GM12878 (cell line): Measurements from ENCODE around the gene PDE10A. TPM values are rescaled to one million over a fixed set of nuclear protein-coding genes. Genes with fewer than 3 reads are reported as not detected.

Experiments
- ATAC-seq: fragments of 200-7000 bp; cut with Tn5 transposase; 3 replicates; pipeline ENCODE4 v1.9.1; 2020; ENCODE audit warnings: mild to moderate bottlenecking, moderate library complexity
- BruUV-seq: library from RNA; stranded (reverse); fragments of 400-500 nt; replicated peaks from 2 replicates; lab custom pipeline; 2021; lab: Mats Ljungman, UMichigan
- CTCF ChIA-PET: fragments of 300-600 bp; sonication (Branson Sonifier 250); formaldehyde crosslinking; extraction: SDS; loops from one replicate; lab custom pipeline; 2021; ENCODE audit warnings: inconsistent platforms; lab: Yijun Ruan, JAX
- POLR2A ChIA-PET: fragments of 350-600 bp; formaldehyde crosslinking; extraction: SDS; loops from one replicate; lab custom pipeline; 2021; ENCODE audit warnings: inconsistent platforms; lab: Charles Lee
- RAD21 ChIA-PET: fragments of 300-600 bp; sonication (Branson Sonifier 250); formaldehyde crosslinking; loops from one replicate; lab custom pipeline; 2023; ENCODE audit warnings: antibody characterized with exemption; ENCODE audit not compliant: unreplicated experiment; lab: Charles Lee
- SMC1A ChIA-PET: fragments of 300-600 bp; sonication (Branson Sonifier 250); formaldehyde crosslinking; loops from one replicate; lab custom pipeline; 2023; ENCODE audit not compliant: unreplicated experiment, uncharacterized antibody; lab: Charles Lee
- DNase-seq: peaks from one replicate; pipeline ENCODE4 v3.0.0-alpha.2; 2011; ENCODE audit warnings: low read depth, low spot score
- FAIRE-seq: peaks from 3 replicates; lab custom pipeline; 2011; peaks lifted over from hg19 to GRCh38; lab: Jason Lieb, UNC
- H2AFZ ChIP-seq: 2 replicates; pipeline ENCODE4 v1.6.0; 2011; ENCODE audit warnings: low read depth, low read length, control low read depth; ENCODE audit not compliant: control insufficient read depth
- H3K27ac ChIP-seq: 2 replicates; pipeline ENCODE4 v1.5.1; 2011; ENCODE audit warnings: control low read depth; ENCODE audit not compliant: control insufficient read depth, insufficient read depth
- H3K27me3 ChIP-seq, 2 experiments: replicated peaks in 1 of 2; 2 replicates each; pipeline versions ENCODE4 v1.6.0 to v1.6.1; 2011; ENCODE audit warnings: low read length in 1 of 2; ENCODE audit not compliant: control insufficient read depth in 2 of 2, insufficient read depth in 2 of 2
- H3K36me3 ChIP-seq, 2 experiments: 2 replicates each; pipeline ENCODE4 v1.5.1; 2011; ENCODE audit warnings: low read length in 1 of 2; ENCODE audit not compliant: control insufficient read depth in 2 of 2, insufficient read depth in 2 of 2
- H3K4me1 ChIP-seq: 2 replicates; pipeline ENCODE4 v1.6.1; 2011; ENCODE audit warnings: mild to moderate bottlenecking, low read length, moderate library complexity, mixed read lengths; ENCODE audit not compliant: control insufficient read depth, insufficient read depth
- H3K4me2 ChIP-seq: 2 replicates; pipeline ENCODE4 v1.6.0; 2011; ENCODE audit warnings: control low read depth; ENCODE audit not compliant: control insufficient read depth, insufficient read depth
- H3K4me3 ChIP-seq: fragments of 200-600 bp; sonication (generic); 2 replicates; pipeline ENCODE4 v1.5.1; 2016
- H3K79me2 ChIP-seq: 2 replicates; pipeline ENCODE4 v1.6.0; 2011; ENCODE audit warnings: low read length; ENCODE audit not compliant: control insufficient read depth, insufficient read depth
- H3K9ac ChIP-seq: 2 replicates; pipeline ENCODE4 v1.8.0; 2011; ENCODE audit warnings: low read length, control low read depth, mixed read lengths; ENCODE audit not compliant: control insufficient read depth, insufficient read depth
- H3K9me3 ChIP-seq: replicated peaks from 3 replicates; pipeline ENCODE4 v1.5.1; 2011; ENCODE audit warnings: mild to moderate bottlenecking, low read length; ENCODE audit not compliant: control insufficient read depth, insufficient read depth
- H4K20me1 ChIP-seq: 2 replicates; pipeline ENCODE4 v1.6.0; 2011; ENCODE audit not compliant: control insufficient read depth, insufficient read depth
- ATF7 ChIP-seq: fragments of 450-650 bp; IDR thresholded peaks from 2 replicates; pipeline ENCODE4 v1.6.1; 2016; ENCODE audit warnings: low read depth, mild to moderate bottlenecking
- CHD2 ChIP-seq: IDR thresholded peaks from 2 replicates; pipeline ENCODE4 v1.6.1; 2011; ENCODE audit warnings: low read depth, low read length, improper control_type of control experiment, borderline replicate concordance
- EED ChIP-seq: sonication (generic); IDR thresholded peaks from 2 replicates; pipeline ENCODE4 v1.6.1; 2016; ENCODE audit warnings: antibody characterized with exemption, low read depth
- ESRRA ChIP-seq: IDR thresholded peaks from 2 replicates; pipeline ENCODE4 v1.6.1; 2012; ENCODE audit warnings: mild to moderate bottlenecking, low read length, improper control_type of control experiment
- EZH2 ChIP-seq: IDR thresholded peaks from 2 replicates; pipeline ENCODE4 v1.6.1; 2012; ENCODE audit warnings: low read depth, mild to moderate bottlenecking, control low read depth, inconsistent platforms, low read length, borderline replicate concordance; ENCODE audit not compliant: control insufficient read depth
- FOS ChIP-seq: IDR thresholded peaks from 3 replicates; pipeline ENCODE4 v1.6.1; 2011; ENCODE audit warnings: borderline replicate concordance; ENCODE audit not compliant: insufficient read length; ENCODE audit errors: extremely low read depth
- HDGF ChIP-seq: fragments of 450-650 bp; IDR thresholded peaks from 2 replicates; pipeline ENCODE4 v1.6.1; 2016; ENCODE audit warnings: antibody characterized with exemption
- NFYA ChIP-seq: IDR thresholded peaks from 2 replicates; pipeline ENCODE4 v1.6.1; 2011; ENCODE audit warnings: low read depth, mild to moderate bottlenecking, low read length, improper control_type of control experiment, borderline replicate concordance
- POLR2A ChIP-seq: IDR thresholded peaks from 2 replicates; pipeline ENCODE4 v1.6.1; 2011; ENCODE audit warnings: low read depth, mild to moderate bottlenecking, low read length
- RBBP5 ChIP-seq: fragments of 200-600 bp; sonication (generic); conservative IDR thresholded peaks from 2 replicates; pipeline ENCODE4 v1.6.1; 2016
- RELA ChIP-seq: fragments of 450-650 bp; IDR thresholded peaks from 2 replicates; pipeline ENCODE4 v1.8.0; 2014; ENCODE audit warnings: borderline replicate concordance; ENCODE audit not compliant: partially characterized antibody
- RFX5 ChIP-seq: IDR thresholded peaks from 2 replicates; pipeline ENCODE4 v1.6.1; 2011; ENCODE audit warnings: low read depth, low read length, improper control_type of control experiment
- SIN3A ChIP-seq: IDR thresholded peaks from 2 replicates; pipeline ENCODE4 v1.6.1; 2012; ENCODE audit warnings: low read depth, low read length, improper control_type of control experiment
- SPI1 ChIP-seq: IDR thresholded peaks from 2 replicates; pipeline ENCODE4 v1.6.1; 2011; ENCODE audit warnings: low read depth, mild to moderate bottlenecking, low read length, moderate library complexity, borderline replicate concordance; ENCODE audit not compliant: insufficient read depth
- STAT3 ChIP-seq: IDR thresholded peaks from 2 replicates; pipeline ENCODE4 v1.6.1; 2011; ENCODE audit warnings: low read depth, low read length, improper control_type of control experiment
- TCF3 ChIP-seq: IDR thresholded peaks from 2 replicates; pipeline ENCODE4 v1.6.1; 2012; ENCODE audit warnings: low read depth, mild to moderate bottlenecking, low read length, borderline replicate concordance; ENCODE audit not compliant: insufficient read depth
- ZNF217 ChIP-seq: fragments of 450-650 bp; IDR thresholded peaks from 2 replicates; pipeline ENCODE4 v1.6.1; 2017; ENCODE audit warnings: antibody characterized with exemption, mild to moderate bottlenecking
- ZNF24 ChIP-seq: fragments of 450-650 bp; IDR thresholded peaks from 2 replicates; pipeline ENCODE4 v1.6.1; 2017; ENCODE audit warnings: antibody characterized with exemption, mild to moderate bottlenecking
- WGBS: methylation state at CpG from one replicate; pipeline ENCODE4 v1.1.6; 2016; ENCODE audit warnings: low lambda C conversion rate; ENCODE audit not compliant: insufficient replicate concordance, insufficient coverage; ENCODE audit errors: missing lambda C conversion rate; 5-methylcytosine and 5-hydroxymethylcytosine counted together
- in situ Hi-C: fragments of 300-500 bp; cut with MboI; formaldehyde crosslinking; loops from 9 replicates; pipeline ENCODE4 v1.14.3; 2018; ENCODE audit warnings: mixed read lengths
- intact Hi-C: fragments of 100-400 bp; cut with micrococcal nuclease; formaldehyde crosslinking; loops from one replicate; pipeline ENCODE4 v1.14.2; 2022; ENCODE audit not compliant: unreplicated experiment
- polyA plus RNA-seq, 11 experiments: library from polyadenylated mRNA; depleted of rRNA in 4 of 11; unstranded in 6 of 11; stranded (reverse) in 5 of 11; fragments of >200 nt; fragmentation: Nextera tagmentation in 4 of 11; fragmentation: Illumina TruSeq in 1 of 11; extraction: Ambion mirVana in 4 of 11; extraction: Trizol in 1 of 11; gene quantifications; 1 replicate in 1 of 11; 2 replicates in 10 of 11; pipeline versions ENCODE4 v1.2.1 to v1.2.3, GENCODE V29; 2011 to 2016; ENCODE audit warnings: inconsistent platforms in 2 of 11, missing spikeins in 2 of 11, low read depth in 1 of 11
- total RNA-seq, 4 experiments: library from RNA; depleted of rRNA in 3 of 4; stranded (reverse); fragments of >200 nt in 3 of 4; fragmentation: Illumina TruSeq in 1 of 4; extraction: Trizol in 1 of 4; gene quantifications; 2 replicates each; pipeline versions ENCODE4 v1.2.1 to v1.2.3, GENCODE V29; 2013 to 2021
- TF ChIP-seq, protein P1 (sequence below): IDR thresholded peaks from 2 replicates; pipeline ENCODE4 v1.6.1; 2011; ENCODE audit warnings: borderline replicate concordance, low read depth, mild to moderate bottlenecking, moderate library complexity, low read length; ENCODE audit not compliant: insufficient read depth, poor library complexity, severe bottlenecking

PDE10A gene
- total and polyA plus RNA-seq, 10 of the 15 experiments (the other 5 are each of a cell fraction or from before 2014, with no cell fraction given), result under 0.01 to 1.3 (median 0.03) TPM; not detected in 2

DNA sequence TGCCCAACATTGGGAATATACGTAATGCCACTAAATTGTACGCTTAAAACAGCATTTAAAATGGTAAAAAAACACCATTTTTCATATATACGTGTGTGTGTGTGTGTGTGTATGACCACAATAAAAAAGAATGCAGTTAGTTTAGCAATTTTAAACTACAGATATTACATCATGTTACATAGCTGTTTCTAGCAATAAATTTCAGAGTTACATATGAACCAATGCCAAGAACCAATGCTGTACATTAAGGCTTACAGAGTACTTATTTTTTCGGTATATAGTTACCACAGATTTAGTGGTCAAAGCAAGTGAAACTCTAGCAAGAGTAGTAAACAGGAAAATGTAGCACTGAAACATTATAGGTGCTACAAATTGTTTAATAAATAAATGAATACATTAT, 119.3 kb downstream of the PDE10A start:
- intact Hi-C loops (no loop called here), in situ Hi-C loops (no loop called here)
- BruUV-seq, result no TSS peak
- Histone ChIP-seq H3K27me3 (no peaks in the 10 kb centered on the region), H3K9me3 (no peaks in the 10 kb centered on the region), H3K9ac (no peak overlapping the region), H3K27ac (no peak overlapping the region), H3K4me2 (no peak overlapping the region), H3K4me1 (no peaks in the 10 kb centered on the region), H3K36me3 (no peaks in the 10 kb centered on the region), H3K79me2 (no peaks in the 10 kb centered on the region), H3K4me3 (no peak overlapping the region), H2AFZ (no peak overlapping the region), H4K20me1 (no peaks in the 10 kb centered on the region)
- CTCF ChIA-PET, result no interaction called here
- RAD21 ChIA-PET, result no interaction called here
- DNase-seq, result no peak
- WGBS, result 1% methylated on average over 4 of the region's 4 CpGs
- TF ChIP-seq FOS (no peak), STAT3 (no peak), NFYA (no peak), POLR2A (no peak), HDGF (no peak), TCF3 (no peak), RBBP5 (no peak), SIN3A (no peak), EED (no peak), ZNF217 (no peak)
- SMC1A ChIA-PET, result no interaction called here
- POLR2A ChIA-PET, result no interaction called here
- no peak for FAIRE-seq
- ATAC-seq, result no peak

DNA sequence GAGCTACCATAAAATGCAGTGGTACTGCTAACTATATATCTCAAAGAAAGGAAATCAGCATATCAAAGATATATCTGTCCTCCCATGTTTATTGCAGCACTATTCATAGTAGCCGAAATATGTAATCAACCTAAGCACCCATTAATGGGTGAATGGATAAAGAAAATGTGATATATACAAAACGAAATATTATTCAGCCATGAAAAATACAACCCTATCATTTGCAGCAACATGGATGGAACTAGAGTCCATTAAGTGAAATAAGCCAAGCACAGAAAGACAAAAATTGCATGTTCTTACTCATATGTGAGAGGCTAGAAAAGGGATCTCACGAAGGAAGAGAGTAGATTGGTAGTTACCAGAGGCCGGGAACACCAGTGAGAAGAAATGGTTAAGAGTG, 126.1 kb downstream of the PDE10A start:
- in situ Hi-C loops, result no loop called here
- DNase-seq (no peak), FAIRE-seq (no peak), ATAC-seq (no peak)
- no TSS peak for BruUV-seq
- H3K9ac ChIP-seq, result no peak overlapping the region
- no peaks in the 10 kb centered on the region for H3K27me3 ChIP-seq
- H3K4me1 ChIP-seq, result no peaks in the 10 kb centered on the region
- H3K36me3 ChIP-seq, result no peaks in the 10 kb centered on the region
- 28% methylated on average over 4 of the region's 4 CpGs for WGBS
- no peaks in the 10 kb centered on the region for H3K9me3 ChIP-seq
- H3K79me2 ChIP-seq, result no peaks in the 10 kb centered on the region
- ChIA-PET SMC1A (no interaction called here), CTCF (no interaction called here), RAD21 (no interaction called here), POLR2A (no interaction called here)
- no peak for TF ChIP-seq ESRRA
- no peak for TF ChIP-seq SPI1
- TF ChIP-seq EZH2, result no peak
- no peak for TF ChIP-seq EED
- no peak for TF ChIP-seq RELA
- TF ChIP-seq, protein P1, sequence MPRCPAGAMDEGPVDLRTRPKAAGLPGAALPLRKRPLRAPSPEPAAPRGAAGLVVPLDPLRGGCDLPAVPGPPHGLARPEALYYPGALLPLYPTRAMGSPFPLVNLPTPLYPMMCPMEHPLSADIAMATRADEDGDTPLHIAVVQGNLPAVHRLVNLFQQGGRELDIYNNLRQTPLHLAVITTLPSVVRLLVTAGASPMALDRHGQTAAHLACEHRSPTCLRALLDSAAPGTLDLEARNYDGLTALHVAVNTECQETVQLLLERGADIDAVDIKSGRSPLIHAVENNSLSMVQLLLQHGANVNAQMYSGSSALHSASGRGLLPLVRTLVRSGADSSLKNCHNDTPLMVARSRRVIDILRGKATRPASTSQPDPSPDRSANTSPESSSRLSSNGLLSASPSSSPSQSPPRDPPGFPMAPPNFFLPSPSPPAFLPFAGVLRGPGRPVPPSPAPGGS, result no peak
- TF ChIP-seq ATF7, result no peak
- TF ChIP-seq CHD2, result no peak
- TF ChIP-seq RFX5, result no peak
- no peak for TF ChIP-seq ZNF24
- H3K27ac ChIP-seq, result no peak overlapping the region
- no peaks in the 10 kb centered on the region for H4K20me1 ChIP-seq
- no peak overlapping the region for H3K4me3 ChIP-seq
- H2AFZ ChIP-seq, result no peak overlapping the region
- intact Hi-C loops, result no loop called here
- H3K4me2 ChIP-seq, result no peak overlapping the region
